ENCODE results near the gene CNDP2.

DNA sequence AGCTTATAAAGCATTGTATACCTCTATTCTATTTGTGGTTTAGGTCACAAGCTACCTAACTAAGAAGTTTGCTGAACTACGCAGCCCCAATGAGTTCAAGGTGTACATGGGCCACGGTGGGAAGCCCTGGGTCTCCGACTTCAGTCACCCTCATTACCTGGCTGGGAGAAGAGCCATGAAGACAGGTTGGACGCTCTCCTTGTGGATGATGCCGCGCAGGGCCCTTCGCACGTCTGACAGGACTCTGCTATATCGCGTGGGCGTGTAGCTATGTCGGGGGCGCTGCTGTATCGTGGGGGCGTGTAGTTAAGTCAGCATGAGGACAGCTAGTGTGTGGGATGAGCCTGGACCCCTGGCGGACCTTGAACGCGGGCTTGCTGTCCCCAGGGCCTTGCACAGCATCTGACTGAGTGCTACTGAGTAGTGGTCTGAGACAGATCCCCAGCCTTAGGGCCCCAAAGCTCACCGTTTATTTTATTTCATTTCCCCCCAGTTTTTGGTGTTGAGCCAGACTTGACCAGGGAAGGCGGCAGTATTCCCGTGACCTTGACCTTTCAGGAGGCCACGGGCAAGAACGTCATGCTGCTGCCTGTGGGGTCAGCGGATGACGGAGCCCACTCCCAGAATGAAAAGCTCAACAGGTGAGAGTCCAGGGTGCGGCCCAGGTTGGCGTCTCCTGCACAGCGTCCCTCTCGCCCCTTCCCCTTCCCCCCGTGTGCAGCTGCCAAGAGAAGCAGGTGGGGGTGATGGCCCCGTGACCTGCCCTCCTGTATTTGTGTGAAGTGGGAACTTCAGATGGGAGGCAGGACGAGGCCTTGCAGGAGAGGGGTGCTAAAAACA, 22.5 kb downstream of the CNDP2 start:
- TF ChIP-seq, protein P1, sequence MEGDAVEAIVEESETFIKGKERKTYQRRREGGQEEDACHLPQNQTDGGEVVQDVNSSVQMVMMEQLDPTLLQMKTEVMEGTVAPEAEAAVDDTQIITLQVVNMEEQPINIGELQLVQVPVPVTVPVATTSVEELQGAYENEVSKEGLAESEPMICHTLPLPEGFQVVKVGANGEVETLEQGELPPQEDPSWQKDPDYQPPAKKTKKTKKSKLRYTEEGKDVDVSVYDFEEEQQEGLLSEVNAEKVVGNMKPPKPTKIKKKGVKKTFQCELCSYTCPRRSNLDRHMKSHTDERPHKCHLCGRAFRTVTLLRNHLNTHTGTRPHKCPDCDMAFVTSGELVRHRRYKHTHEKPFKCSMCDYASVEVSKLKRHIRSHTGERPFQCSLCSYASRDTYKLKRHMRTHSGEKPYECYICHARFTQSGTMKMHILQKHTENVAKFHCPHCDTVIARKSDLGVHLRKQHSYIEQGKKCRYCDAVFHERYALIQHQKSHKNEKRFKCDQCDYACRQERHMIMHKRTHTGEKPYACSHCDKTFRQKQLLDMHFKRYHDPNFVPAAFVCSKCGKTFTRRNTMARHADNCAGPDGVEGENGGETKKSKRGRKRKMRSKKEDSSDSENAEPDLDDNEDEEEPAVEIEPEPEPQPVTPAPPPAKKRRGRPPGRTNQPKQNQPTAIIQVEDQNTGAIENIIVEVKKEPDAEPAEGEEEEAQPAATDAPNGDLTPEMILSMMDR (IDR thresholded peaks at IDR 0.05; ENCODE audit: low read length) = no peak
- no peak for TF ChIP-seq EZH2 (optimal IDR thresholded peaks at IDR 0.05; ENCODE audit: low read depth, low read length)
- no peak for TF ChIP-seq EZH2phosphoT487 (IDR thresholded peaks at IDR 0.05; ENCODE audit: low read length)

Data from MM.1S (cell line).